ENCODE results near the gene BCKDHB. TPM values are rescaled to one million over a fixed set of nuclear protein-coding genes. Genes with fewer than 3 reads are reported as not detected.
A peak's percentile ranks its signal among the peaks of the same experiment; 100 is the strongest.

Gene BCKDHB
- total RNA-seq, 3 donors from 2014 or later (not counting 1 experiment from before 2014, with no cell fraction given), result 11.1 to 13.7 (median 12.8) TPM

DNA sequence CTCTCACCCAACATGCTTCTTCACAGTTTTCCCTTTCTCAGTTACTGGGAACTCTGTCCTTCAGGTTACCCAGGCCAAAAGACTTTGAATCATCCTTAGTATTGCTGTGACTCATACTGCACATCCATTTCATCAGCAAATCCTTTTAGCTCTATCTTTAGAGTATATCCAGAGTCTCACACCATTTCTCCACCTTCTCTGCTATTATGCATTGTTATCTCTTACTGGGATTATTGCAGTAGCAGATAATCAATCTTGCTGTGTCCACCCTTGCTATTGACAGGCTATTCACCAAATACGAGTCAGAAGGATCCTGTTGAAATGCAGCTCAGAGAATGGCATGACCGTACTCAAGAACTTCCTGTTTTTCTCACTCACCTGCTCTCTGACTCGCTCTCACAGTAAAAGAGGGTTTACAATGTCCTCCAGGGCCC, 57.3 kb downstream of the BCKDHB start:
- no peak for ATAC-seq
- no peaks in the 10 kb centered on the region for H3K36me3 ChIP-seq (ENCODE audit: control insufficient read depth, insufficient read depth, low read length)
- H3K4me3 ChIP-seq (ENCODE audit: low read length), result no peak overlapping the region
- H3K9me3 ChIP-seq (ENCODE audit: control insufficient read depth, insufficient read depth, low read length), result no peaks in the 10 kb centered on the region
- H3K27ac ChIP-seq (ENCODE audit: low read length), result no peak overlapping the region
- Mint-ChIP-seq H3K4me3 (no peak overlapping the region), H3K36me3 (no peaks in the 10 kb centered on the region), H3K27me3 (ENCODE audit: low read depth in 2 of 2) (no peaks in the 10 kb centered on the region), H3K4me1 (peaks cover 0 to 7% of the 10 kb centered on the region in 2 donors), H3K9me3 (no peaks in the 10 kb centered on the region), H3K27ac (no peak overlapping the region)
- H3K4me1 ChIP-seq (ENCODE audit: control insufficient read depth, insufficient read depth, low read length), result no peaks in the 10 kb centered on the region
- intact Hi-C loops (cut with micrococcal nuclease), result no loop called here
- TF ChIP-seq, protein P1, sequence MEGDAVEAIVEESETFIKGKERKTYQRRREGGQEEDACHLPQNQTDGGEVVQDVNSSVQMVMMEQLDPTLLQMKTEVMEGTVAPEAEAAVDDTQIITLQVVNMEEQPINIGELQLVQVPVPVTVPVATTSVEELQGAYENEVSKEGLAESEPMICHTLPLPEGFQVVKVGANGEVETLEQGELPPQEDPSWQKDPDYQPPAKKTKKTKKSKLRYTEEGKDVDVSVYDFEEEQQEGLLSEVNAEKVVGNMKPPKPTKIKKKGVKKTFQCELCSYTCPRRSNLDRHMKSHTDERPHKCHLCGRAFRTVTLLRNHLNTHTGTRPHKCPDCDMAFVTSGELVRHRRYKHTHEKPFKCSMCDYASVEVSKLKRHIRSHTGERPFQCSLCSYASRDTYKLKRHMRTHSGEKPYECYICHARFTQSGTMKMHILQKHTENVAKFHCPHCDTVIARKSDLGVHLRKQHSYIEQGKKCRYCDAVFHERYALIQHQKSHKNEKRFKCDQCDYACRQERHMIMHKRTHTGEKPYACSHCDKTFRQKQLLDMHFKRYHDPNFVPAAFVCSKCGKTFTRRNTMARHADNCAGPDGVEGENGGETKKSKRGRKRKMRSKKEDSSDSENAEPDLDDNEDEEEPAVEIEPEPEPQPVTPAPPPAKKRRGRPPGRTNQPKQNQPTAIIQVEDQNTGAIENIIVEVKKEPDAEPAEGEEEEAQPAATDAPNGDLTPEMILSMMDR (IDR thresholded peaks at IDR 0.05), result no peak
- peak in 1 of 2 donors; percentile 33 for DNase-seq
- WGBS (ENCODE audit: insufficient coverage), result 24% methylated on average over 3 of the region's 3 CpGs
- H3K27me3 ChIP-seq (ENCODE audit: control insufficient read depth, insufficient read depth, low read length), result no peaks in the 10 kb centered on the region

DNA sequence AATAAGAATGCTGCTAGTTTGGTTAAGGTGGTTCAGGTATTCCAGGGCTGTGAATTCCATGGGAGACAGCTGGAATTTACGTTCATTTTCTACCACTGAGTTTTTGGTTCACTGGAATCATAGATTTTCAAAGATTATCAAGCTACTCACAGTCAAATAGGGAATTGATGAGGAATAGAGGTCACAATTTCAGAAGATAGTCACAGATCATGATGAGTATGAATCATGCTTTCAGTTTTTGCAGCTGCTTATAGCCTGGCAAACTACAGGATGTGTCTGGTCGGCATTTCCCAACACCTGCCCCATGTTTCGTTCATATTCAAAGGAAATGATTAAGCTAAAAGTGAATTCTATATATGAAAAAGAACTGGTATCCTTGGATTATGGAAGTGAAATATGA, 58.7 kb downstream of the BCKDHB start:
- intact Hi-C loops (cut with micrococcal nuclease), result no loop called here

DNA sequence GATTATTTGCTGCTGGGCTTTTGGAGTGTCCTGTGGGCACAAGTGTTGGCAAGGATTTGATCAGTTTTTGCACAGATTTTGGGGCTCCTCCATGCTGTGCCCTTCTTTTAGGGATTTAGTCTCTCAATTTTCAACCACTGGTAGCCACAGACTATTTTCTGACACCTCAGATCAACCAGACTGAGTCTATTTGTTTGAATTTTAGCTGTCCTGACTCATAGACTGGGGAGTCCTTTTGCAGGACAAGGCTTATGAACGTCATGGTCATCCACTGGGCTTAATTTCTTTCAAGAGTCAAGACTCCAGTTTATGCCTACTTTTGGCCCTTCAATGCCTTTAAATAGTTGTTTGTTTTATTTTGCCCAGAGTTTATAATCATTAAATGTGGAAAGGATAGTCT, 59.3 kb downstream of the BCKDHB start:
- Histone ChIP-seq H3K27ac (ENCODE audit: low read length) (no peak overlapping the region), H3K36me3 (ENCODE audit: control insufficient read depth, insufficient read depth, low read length) (peaks cover 2% of the 10 kb centered on the region), H3K4me3 (ENCODE audit: low read length) (no peak overlapping the region), H3K27me3 (ENCODE audit: control insufficient read depth, insufficient read depth, low read length) (no peaks in the 10 kb centered on the region), H3K4me1 (ENCODE audit: control insufficient read depth, insufficient read depth, low read length) (no peaks in the 10 kb centered on the region), H3K9me3 (ENCODE audit: control insufficient read depth, insufficient read depth, low read length) (no peaks in the 10 kb centered on the region)
- Mint-ChIP-seq H3K27me3 (ENCODE audit: low read depth in 2 of 2) (no peaks in the 10 kb centered on the region), H3K4me3 (no peak overlapping the region), H3K27ac (no peak overlapping the region), H3K36me3 (no peaks in the 10 kb centered on the region), H3K9me3 (no peaks in the 10 kb centered on the region), H3K4me1 (peaks cover 0 to 7% of the 10 kb centered on the region in 2 donors)
- WGBS (ENCODE audit: insufficient coverage), result 82% methylated on average over 1 of the region's 1 CpG
- ATAC-seq (no peak), DNase-seq (no peak)
- TF ChIP-seq, protein P1 (IDR thresholded peaks at IDR 0.05), result no peak
- intact Hi-C loops (cut with micrococcal nuclease), result no loop called here

More for the DNA sequence above, 58.7 kb downstream of the BCKDHB start:
- 70% methylated on average over 1 of the region's 3 CpGs for WGBS (ENCODE audit: insufficient coverage)
- Histone ChIP-seq H3K4me1 (ENCODE audit: control insufficient read depth, insufficient read depth, low read length) (no peaks in the 10 kb centered on the region), H3K27me3 (ENCODE audit: control insufficient read depth, insufficient read depth, low read length) (no peaks in the 10 kb centered on the region), H3K9me3 (ENCODE audit: control insufficient read depth, insufficient read depth, low read length) (no peaks in the 10 kb centered on the region), H3K36me3 (ENCODE audit: control insufficient read depth, insufficient read depth, low read length) (peaks cover 2% of the 10 kb centered on the region), H3K27ac (ENCODE audit: low read length) (no peak overlapping the region), H3K4me3 (ENCODE audit: low read length) (no peak overlapping the region)
- no peaks in the 10 kb centered on the region for H3K36me3 Mint-ChIP-seq
- H3K4me3 Mint-ChIP-seq, result no peak overlapping the region
- peak in 1 of 2 donors; percentile 9 for DNase-seq
- H3K27ac Mint-ChIP-seq, result no peak overlapping the region
- H3K4me1 Mint-ChIP-seq, result peaks cover 0 to 7% of the 10 kb centered on the region in 2 donors
- H3K27me3 Mint-ChIP-seq (ENCODE audit: low read depth in 2 of 2), result no peaks in the 10 kb centered on the region
- no peaks in the 10 kb centered on the region for H3K9me3 Mint-ChIP-seq
- ATAC-seq, result peak in 1 of 3 donors; percentile 50
- TF ChIP-seq, protein P1 (IDR thresholded peaks at IDR 0.05), result no peak

- no peak for DNase-seq
- H3K4me3 Mint-ChIP-seq, result no peak overlapping the region
- ATAC-seq, result no peak
- no peaks in the 10 kb centered on the region for H3K27me3 ChIP-seq (ENCODE audit: control insufficient read depth, insufficient read depth, low read length)
- H3K27ac ChIP-seq (ENCODE audit: low read length), result no peak overlapping the region
- peaks cover 2% of the 10 kb centered on the region for H3K36me3 ChIP-seq (ENCODE audit: control insufficient read depth, insufficient read depth, low read length)
- no peak overlapping the region for H3K27ac Mint-ChIP-seq
- TF ChIP-seq, protein P1 (IDR thresholded peaks at IDR 0.05), result no peak
- WGBS (ENCODE audit: insufficient coverage), result 72% methylated on average over 2 of the region's 3 CpGs
- intact Hi-C loops (cut with micrococcal nuclease), result no loop called here
- H3K27me3 Mint-ChIP-seq (ENCODE audit: low read depth in 2 of 2), result no peaks in the 10 kb centered on the region
- H3K9me3 Mint-ChIP-seq, result peaks cover 0 to 2% of the 10 kb centered on the region in 2 donors
- peaks cover 0 to 5% of the 10 kb centered on the region in 2 donors for H3K4me1 Mint-ChIP-seq
- no peaks in the 10 kb centered on the region for H3K4me1 ChIP-seq (ENCODE audit: control insufficient read depth, insufficient read depth, low read length)
- no peaks in the 10 kb centered on the region for H3K36me3 Mint-ChIP-seq
- H3K9me3 ChIP-seq (ENCODE audit: control insufficient read depth, insufficient read depth, low read length), result no peaks in the 10 kb centered on the region
- H3K4me3 ChIP-seq (ENCODE audit: low read length), result no peak overlapping the region
Observed at GRCh38 chr6:80170433-80170832, 64.0 kb downstream of the BCKDHB start.
